Activated naive CD4-positive, alpha-beta T cell treated with anti-CD3 and anti-CD28 coated beads for 36 hours (primary cell): ENCODE results near the gene IL20RB. TPM values are rescaled to one million over a fixed set of nuclear protein-coding genes. Genes with fewer than 3 reads are reported as not detected.
"Not testable (repeated sequence)": the region's sequence is repeated elsewhere in the genome, so short reads cannot be mapped to it uniquely, and the experiment has no call there.

Source experiments
- CTCF ChIA-PET: fragments of 350-600 bp; sonication (Branson Sonifier 250); formaldehyde crosslinking; loops from one replicate; lab custom pipeline; 2021; ENCODE audit warnings: antibody characterized with exemption; lab: Charles Lee
- DNase-seq: peaks from one replicate; pipeline ENCODE4 v3.0.0-alpha.2; 2020
- H3K27ac Mint-ChIP-seq: one replicate; pipeline ENCODE4 v1.8.0; 2021; ENCODE audit warnings: mild to moderate bottlenecking, mixed read lengths
- H3K27me3 Mint-ChIP-seq: one replicate; pipeline ENCODE4 v1.8.0; 2021; ENCODE audit warnings: low read depth, mixed read lengths
- H3K36me3 Mint-ChIP-seq: one replicate; pipeline ENCODE4 v1.8.0; 2021; ENCODE audit warnings: low read depth, mixed read lengths
- H3K4me1 Mint-ChIP-seq: one replicate; pipeline ENCODE4 v1.8.0; 2021; ENCODE audit warnings: low read depth, mixed read lengths
- H3K4me3 Mint-ChIP-seq: one replicate; pipeline ENCODE4 v1.8.0; 2021; ENCODE audit warnings: mild to moderate bottlenecking, moderate library complexity, mixed read lengths
- H3K9me3 Mint-ChIP-seq: one replicate; pipeline ENCODE4 v1.8.0; 2021; ENCODE audit warnings: mixed read lengths
- intact Hi-C: fragments of 100-400 bp; cut with micrococcal nuclease; formaldehyde crosslinking; loops from one replicate; pipeline ENCODE4 v1.15.1; 2023
- total RNA-seq, 2 experiments: library from RNA; stranded (reverse); gene quantifications; one replicate each; pipeline ENCODE4 v1.2.3, GENCODE V29; 2021

The IL20RB gene
- total RNA-seq, 2 experiments from 2014 or later, result 0.48 to 0.59 TPM

- H3K9me3 Mint-ChIP-seq, H3K27ac Mint-ChIP-seq, DNase-seq, H3K4me1 Mint-ChIP-seq, H3K27me3 Mint-ChIP-seq, H3K4me3 Mint-ChIP-seq, intact Hi-C loops, CTCF ChIA-PET, H3K36me3 Mint-ChIP-seq: not testable (repeated sequence)
Observed at GRCh38 chr3:137017316-137017715, 59.5 kb downstream of the IL20RB start.

DNA sequence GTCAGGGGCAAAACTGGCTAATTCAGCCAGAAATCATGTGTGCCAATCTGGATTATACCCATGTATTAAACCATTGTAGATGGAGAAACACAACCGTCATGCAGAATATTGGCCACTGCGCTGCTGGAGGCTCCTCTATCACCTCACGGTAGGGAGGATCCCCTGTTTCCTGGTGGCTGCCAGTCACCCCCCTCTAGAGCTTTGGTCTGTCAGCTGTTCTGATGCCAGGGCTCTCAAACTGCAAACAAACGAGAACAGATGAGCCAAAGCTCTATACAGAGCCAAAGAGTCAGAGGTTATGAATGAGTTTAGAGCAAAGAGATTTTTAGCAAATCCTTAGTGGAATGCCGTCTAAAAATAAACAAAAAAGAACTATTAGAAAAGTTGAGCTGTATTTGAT, 62.5 kb downstream of the IL20RB start:
- Mint-ChIP-seq H3K27me3 (no peaks in the 10 kb centered on the region), H3K4me3 (no peak overlapping the region), H3K4me1 (no peaks in the 10 kb centered on the region), H3K27ac (no peak overlapping the region), H3K36me3 (no peaks in the 10 kb centered on the region), H3K9me3 (no peaks in the 10 kb centered on the region)
- CTCF ChIA-PET, result interaction anchor here (2.1 kb wide), 1 partner anchor 12 kb away, joined by 6 read pairs; no protein-coding TSS in a partner anchor
- intact Hi-C loops, result no loop called here
- DNase-seq, result no peak

DNA sequence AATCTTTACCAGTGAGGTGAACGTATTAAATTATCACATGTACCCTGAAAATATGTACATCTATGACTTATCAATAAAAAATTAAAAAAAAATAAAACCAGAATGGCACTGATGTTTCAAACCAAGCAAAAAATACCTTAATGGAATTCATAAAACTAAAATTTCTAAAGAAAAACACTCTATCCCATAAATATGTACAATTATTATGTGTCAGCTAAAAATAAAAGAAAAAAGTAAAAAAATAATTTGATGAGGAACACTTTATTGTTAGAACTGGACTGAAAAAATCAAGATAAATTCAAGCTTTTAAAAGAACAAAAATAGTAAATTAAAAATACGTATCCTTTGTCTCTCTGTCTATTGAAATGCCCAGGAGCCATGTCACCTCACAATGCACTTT, 63.1 kb downstream of the IL20RB start:
- no peaks in the 10 kb centered on the region for H3K27me3 Mint-ChIP-seq
- H3K36me3 Mint-ChIP-seq, result no peaks in the 10 kb centered on the region
- no peaks in the 10 kb centered on the region for H3K9me3 Mint-ChIP-seq
- no peaks in the 10 kb centered on the region for H3K4me1 Mint-ChIP-seq
- intact Hi-C loops, result no loop called here
- CTCF ChIA-PET, result interaction anchor here (2.1 kb wide), 1 partner anchor 12 kb away, joined by 6 read pairs; no protein-coding TSS in a partner anchor
- H3K27ac Mint-ChIP-seq, result no peak overlapping the region
- no peak overlapping the region for H3K4me3 Mint-ChIP-seq
- no peak for DNase-seq

GRCh38 chr3:137024348-137024747, 66.6 kb downstream of the IL20RB start:
- DNase-seq, result no peak
- no peaks in the 10 kb centered on the region for H3K9me3 Mint-ChIP-seq
- no peak overlapping the region for H3K4me3 Mint-ChIP-seq
- H3K4me1 Mint-ChIP-seq, result no peaks in the 10 kb centered on the region
- CTCF ChIA-PET, result interaction anchor here (2.5 kb wide), 1 partner anchor 10 kb away, joined by 11 read pairs; no protein-coding TSS in a partner anchor
- no peaks in the 10 kb centered on the region for H3K36me3 Mint-ChIP-seq
- intact Hi-C loops, result no loop called here
- no peak overlapping the region for H3K27ac Mint-ChIP-seq
- H3K27me3 Mint-ChIP-seq, result peaks cover 2% of the 10 kb centered on the region

DNA sequence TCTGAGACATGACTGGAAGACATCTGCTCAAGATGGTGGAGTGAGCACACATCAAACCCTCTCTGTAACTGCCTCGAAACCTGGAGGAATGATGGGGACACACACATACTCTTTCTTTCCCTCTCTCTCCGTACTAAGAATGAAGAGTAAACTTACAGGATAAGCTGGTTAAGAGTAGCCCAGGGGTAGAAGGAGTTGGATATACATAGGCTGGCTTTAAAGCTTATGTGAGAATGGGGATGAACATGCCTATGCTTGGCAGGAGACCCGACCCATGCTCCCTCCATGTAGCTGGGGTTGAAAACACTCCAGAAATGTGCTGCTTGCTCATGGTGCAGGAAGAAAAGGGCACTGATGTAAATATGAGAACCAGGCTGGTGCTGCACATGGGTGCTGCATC, 68.9 kb downstream of the IL20RB start:
- H3K27me3 Mint-ChIP-seq, result peaks cover 2% of the 10 kb centered on the region
- no peaks in the 10 kb centered on the region for H3K9me3 Mint-ChIP-seq
- no peaks in the 10 kb centered on the region for H3K36me3 Mint-ChIP-seq
- CTCF ChIA-PET, result no interaction called here
- intact Hi-C loops, result no loop called here
- no peak overlapping the region for H3K4me3 Mint-ChIP-seq
- no peaks in the 10 kb centered on the region for H3K4me1 Mint-ChIP-seq
- H3K27ac Mint-ChIP-seq, result no peak overlapping the region
- no peak for DNase-seq

- H3K36me3 Mint-ChIP-seq, result no peaks in the 10 kb centered on the region
- CTCF ChIA-PET, result interaction anchor here (0.6 to 2.6 kb wide), 25 partner anchors 8 to 1733 kb away, joined by 3 to 12 read pairs (median 4); partner anchors contain the start of gene STAG1
- peak overlapping the region; percentile 40 for H3K4me3 Mint-ChIP-seq
- H3K9me3 Mint-ChIP-seq, result no peaks in the 10 kb centered on the region
- no peak overlapping the region for H3K27ac Mint-ChIP-seq
- peak; percentile 91 for DNase-seq
- intact Hi-C loops, result loop anchor here (1.0 to 5.0 kb wide), 6 partner anchors 75 to 957 kb away; no protein-coding TSS in a partner anchor
- H3K4me1 Mint-ChIP-seq, result peaks cover 7% of the 10 kb centered on the region
- H3K27me3 Mint-ChIP-seq, result peaks cover 15% of the 10 kb centered on the region
Observed at GRCh38 chr3:137032465-137033120, 74.8 kb downstream of the IL20RB start.

- peak; percentile 22 for DNase-seq
- H3K36me3 Mint-ChIP-seq, result no peaks in the 10 kb centered on the region
- H3K4me1 Mint-ChIP-seq, result peaks cover 7% of the 10 kb centered on the region
- no peaks in the 10 kb centered on the region for H3K9me3 Mint-ChIP-seq
- H3K4me3 Mint-ChIP-seq, result no peak overlapping the region
- CTCF ChIA-PET, result no interaction called here
- peaks cover 13% of the 10 kb centered on the region for H3K27me3 Mint-ChIP-seq
- no peak overlapping the region for H3K27ac Mint-ChIP-seq
- intact Hi-C loops, result no loop called here
Observed at GRCh38 chr3:137035631-137036030, 77.8 kb downstream of the IL20RB start.

DNA sequence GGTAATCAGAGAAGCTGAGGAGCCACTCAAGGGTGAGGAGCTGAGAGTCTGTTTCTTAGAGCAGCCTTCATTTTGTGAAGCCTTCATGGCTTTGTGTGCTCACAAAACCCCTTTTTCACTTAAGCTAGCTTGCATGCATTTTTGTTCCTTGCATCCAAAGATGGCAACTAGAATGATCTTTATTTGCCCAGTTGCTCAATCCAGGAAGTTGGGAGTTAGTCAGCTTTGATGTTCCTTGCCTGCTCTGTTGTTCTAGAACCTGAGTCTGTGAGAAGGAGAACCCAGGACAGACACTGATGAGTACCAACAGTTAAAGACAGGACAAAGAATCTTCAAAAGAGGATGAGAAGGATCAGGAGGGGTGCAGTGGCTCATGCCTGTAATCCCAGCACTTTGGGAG, 81.8 kb downstream of the IL20RB start:
- DNase-seq, result no peak
- Mint-ChIP-seq H3K27ac (no peak overlapping the region), H3K36me3 (no peaks in the 10 kb centered on the region), H3K9me3 (no peaks in the 10 kb centered on the region), H3K4me3 (no peak overlapping the region), H3K4me1 (no peaks in the 10 kb centered on the region), H3K27me3 (peaks cover 2% of the 10 kb centered on the region)
- CTCF ChIA-PET, result interaction anchor here (0.6 kb wide), 1 partner anchor 1401 kb away, joined by 3 read pairs; no protein-coding TSS in a partner anchor
- intact Hi-C loops, result no loop called here

GRCh38 chr3:137041251-137041650, 83.5 kb downstream of the IL20RB start:
- no peaks in the 10 kb centered on the region for H3K4me1 Mint-ChIP-seq
- no peak for DNase-seq
- no peak overlapping the region for H3K4me3 Mint-ChIP-seq
- no peaks in the 10 kb centered on the region for H3K36me3 Mint-ChIP-seq
- CTCF ChIA-PET, result interaction anchor here (1.2 to 1.6 kb wide), 2 partner anchors 9 to 12 kb away, joined by 3 to 4 read pairs; no protein-coding TSS in a partner anchor
- H3K27ac Mint-ChIP-seq, result no peak overlapping the region
- peaks cover 2% of the 10 kb centered on the region for H3K27me3 Mint-ChIP-seq
- intact Hi-C loops, result no loop called here
- no peaks in the 10 kb centered on the region for H3K9me3 Mint-ChIP-seq

DNA sequence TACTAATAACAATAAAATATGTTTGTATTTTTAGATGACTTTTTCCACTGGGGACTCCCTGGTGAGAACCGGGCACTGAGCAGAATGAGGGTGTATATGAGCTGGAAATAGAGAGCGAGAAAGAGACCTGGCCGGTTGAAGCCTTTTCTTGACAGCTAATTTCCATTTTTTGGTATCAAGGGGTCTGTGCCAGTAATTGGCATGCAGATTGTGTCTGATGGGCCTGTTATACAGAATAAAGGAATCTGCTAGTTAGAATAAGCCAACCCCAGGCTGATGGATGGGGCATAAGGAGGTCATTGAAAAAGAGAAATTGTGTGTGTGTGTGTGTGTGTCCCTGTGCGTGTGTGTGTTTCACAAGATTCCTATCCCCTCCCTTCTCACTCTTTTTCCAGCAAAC, 83.9 kb downstream of the IL20RB start:
- intact Hi-C loops, result no loop called here
- DNase-seq, result no peak
- Mint-ChIP-seq H3K27me3 (peaks cover 2% of the 10 kb centered on the region), H3K4me3 (no peak overlapping the region), H3K9me3 (no peaks in the 10 kb centered on the region), H3K36me3 (no peaks in the 10 kb centered on the region), H3K27ac (no peak overlapping the region), H3K4me1 (no peaks in the 10 kb centered on the region)
- CTCF ChIA-PET, result interaction anchor here (1.0 to 1.6 kb wide), 3 partner anchors 9 to 13 kb away, joined by 3 to 6 read pairs (median 4); no protein-coding TSS in a partner anchor

DNA sequence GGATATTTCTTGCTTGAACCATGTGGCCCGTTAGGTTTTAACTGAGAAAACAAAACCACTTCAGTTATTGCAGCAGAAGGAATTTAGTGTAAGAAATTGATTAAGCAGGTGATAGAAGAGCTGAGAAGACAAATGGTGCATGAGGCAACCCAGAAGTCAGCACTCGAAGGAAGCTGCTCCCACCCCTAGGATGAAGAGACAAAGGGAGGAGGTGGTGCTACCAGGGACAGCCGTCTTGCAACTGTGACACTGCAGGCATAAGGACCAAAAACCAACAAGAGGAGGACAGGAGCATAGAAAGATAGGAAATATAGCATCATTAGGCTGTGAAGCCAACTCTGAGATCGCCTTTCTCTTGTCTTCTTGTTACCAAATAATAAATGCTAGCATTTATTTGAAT, 89.0 kb downstream of the IL20RB start:
- H3K27ac Mint-ChIP-seq, result no peak overlapping the region
- H3K4me1 Mint-ChIP-seq, result no peaks in the 10 kb centered on the region
- no peak overlapping the region for H3K4me3 Mint-ChIP-seq
- CTCF ChIA-PET, result interaction anchor here (1.3 kb wide), 1 partner anchor 15 kb away, joined by 5 read pairs; no protein-coding TSS in a partner anchor
- intact Hi-C loops, result no loop called here
- no peak for DNase-seq
- H3K9me3 Mint-ChIP-seq, result no peaks in the 10 kb centered on the region
- H3K36me3 Mint-ChIP-seq, result no peaks in the 10 kb centered on the region
- H3K27me3 Mint-ChIP-seq, result peaks cover 4% of the 10 kb centered on the region

DNA sequence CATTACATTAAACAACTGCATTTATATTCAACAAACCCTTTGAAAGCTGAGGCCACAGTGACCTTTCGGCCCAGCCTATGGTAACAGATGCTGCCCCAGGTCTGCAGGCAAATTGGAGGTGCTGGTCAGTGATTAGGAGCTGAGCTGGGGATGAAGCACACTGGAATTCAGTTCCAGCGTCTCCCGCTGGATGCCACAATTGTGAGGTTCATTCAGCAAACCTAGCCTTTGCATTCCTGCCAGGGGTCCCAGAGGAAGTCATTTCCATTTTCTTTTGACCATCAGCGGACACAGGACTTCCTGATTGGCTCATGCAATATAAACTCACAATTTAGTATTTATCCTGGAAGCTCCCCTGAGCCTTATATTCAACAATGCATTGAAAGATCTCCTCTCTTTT, 89.5 kb downstream of the IL20RB start:
- CTCF ChIA-PET, result interaction anchor here (1.3 kb wide), 1 partner anchor 15 kb away, joined by 5 read pairs; no protein-coding TSS in a partner anchor
- no peak overlapping the region for H3K4me3 Mint-ChIP-seq

DNA sequence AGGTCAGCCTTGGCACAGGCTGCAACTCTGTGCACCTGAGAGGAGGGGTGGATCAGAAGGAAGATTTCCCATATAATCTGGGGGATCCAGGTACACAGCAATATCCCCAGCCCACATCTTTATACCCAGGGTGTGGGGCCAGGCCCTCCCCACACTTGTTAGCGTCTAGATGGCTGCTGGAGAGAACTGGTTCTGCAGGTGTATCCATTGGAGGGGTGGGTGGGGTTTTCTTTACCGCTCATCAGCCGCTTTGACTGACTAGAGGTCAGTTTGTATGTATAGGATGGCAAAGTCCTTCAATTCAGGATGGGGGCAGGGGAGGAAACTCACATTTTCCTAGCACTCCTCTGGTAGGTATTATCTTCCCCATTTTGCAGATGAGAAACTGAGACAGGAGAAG, 92.5 kb downstream of the IL20RB start:
- CTCF ChIA-PET, result no interaction called here
- Mint-ChIP-seq H3K4me3 (no peak overlapping the region), H3K4me1 (no peaks in the 10 kb centered on the region), H3K9me3 (no peaks in the 10 kb centered on the region), H3K27me3 (peaks cover 2% of the 10 kb centered on the region), H3K27ac (no peak overlapping the region), H3K36me3 (no peaks in the 10 kb centered on the region)
- no peak for DNase-seq
- intact Hi-C loops, result no loop called here

More for the DNA sequence above, 89.5 kb downstream of the IL20RB start:
- intact Hi-C loops, result no loop called here
- no peaks in the 10 kb centered on the region for H3K9me3 Mint-ChIP-seq
- DNase-seq, result no peak
- peaks cover 4% of the 10 kb centered on the region for H3K27me3 Mint-ChIP-seq
- H3K27ac Mint-ChIP-seq, result no peak overlapping the region
- H3K36me3 Mint-ChIP-seq, result no peaks in the 10 kb centered on the region
- no peaks in the 10 kb centered on the region for H3K4me1 Mint-ChIP-seq
